Sigmoid colon (tissue), 4 donors: ENCODE data around the gene KIFC1.

Source experiments
- CTCF ChIP-seq, 4 experiments: fragments of 450-650 bp in 3 of 4; fragments of 200-600 bp in 1 of 4; IDR thresholded peaks; one replicate each; pipeline ENCODE4 v1.5.1; 2016 to 2019; ENCODE audit warnings: antibody characterized with exemption in 4 of 4, mild to moderate bottlenecking in 3 of 4, moderate library complexity in 2 of 4
- EP300 ChIP-seq, 4 donors: sonication (generic); formaldehyde crosslinking; IDR thresholded peaks; one replicate each; pipeline ENCODE4 v1.6.1; 2017; ENCODE audit warnings: antibody characterized with exemption in 4 of 4
- POLR2A ChIP-seq, 2 donors: fragments of 450-650 bp; IDR thresholded peaks; one replicate each; pipeline ENCODE4 v1.6.1; 2016; ENCODE audit warnings: antibody characterized with exemption in 2 of 2, mild to moderate bottlenecking in 2 of 2, moderate library complexity in 2 of 2
- POLR2AphosphoS5 ChIP-seq, 4 donors: sonication (generic); formaldehyde crosslinking; IDR thresholded peaks; one replicate each; pipeline ENCODE4 v1.6.1; 2017; ENCODE audit warnings: antibody characterized with exemption in 4 of 4

DNA sequence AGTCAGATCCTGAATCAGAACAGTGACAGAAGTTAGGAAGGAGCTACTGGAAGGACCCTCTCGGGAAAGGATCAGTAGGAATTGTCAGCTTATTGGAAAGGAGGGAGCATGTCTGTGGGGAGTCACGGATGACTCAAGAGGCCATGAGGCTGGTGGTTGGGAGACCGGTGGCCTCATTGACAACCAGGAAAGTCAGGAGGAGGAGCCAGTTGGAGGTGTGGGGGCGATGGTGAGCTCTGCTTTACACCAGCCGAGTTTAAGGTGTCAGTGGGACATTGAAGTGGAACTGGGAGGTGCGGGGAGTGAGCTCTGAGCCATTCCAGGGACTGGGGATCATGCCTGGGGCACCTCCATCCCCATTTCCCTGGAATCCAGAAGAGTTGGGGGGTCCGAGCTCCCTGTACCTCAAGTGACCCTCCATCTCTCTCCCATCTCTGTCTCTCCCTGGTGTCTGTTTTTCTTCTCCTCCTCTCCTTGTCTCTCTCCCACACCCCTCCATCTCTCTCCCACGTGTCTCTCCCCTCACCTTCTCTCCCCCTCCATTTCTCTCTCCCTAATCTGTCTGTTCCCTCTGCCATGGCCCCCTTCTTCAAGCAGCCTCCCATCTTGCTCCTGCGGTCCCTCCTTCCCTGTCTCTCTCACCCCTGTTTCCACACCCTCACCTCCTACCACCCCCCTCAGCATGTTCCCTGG lies 48.5 kb downstream of the KIFC1 start:
- TF ChIP-seq CTCF (IDR thresholded peaks at IDR 0.05) (no peak), POLR2A (IDR thresholded peaks at IDR 0.05) (no peak), POLR2AphosphoS5 (IDR thresholded peaks at IDR 0.05) (no peak), EP300 (IDR thresholded peaks at IDR 0.05) (no peak)
